Measurements from ENCODE around the gene SYT7.

SYT7 gene

DNA sequence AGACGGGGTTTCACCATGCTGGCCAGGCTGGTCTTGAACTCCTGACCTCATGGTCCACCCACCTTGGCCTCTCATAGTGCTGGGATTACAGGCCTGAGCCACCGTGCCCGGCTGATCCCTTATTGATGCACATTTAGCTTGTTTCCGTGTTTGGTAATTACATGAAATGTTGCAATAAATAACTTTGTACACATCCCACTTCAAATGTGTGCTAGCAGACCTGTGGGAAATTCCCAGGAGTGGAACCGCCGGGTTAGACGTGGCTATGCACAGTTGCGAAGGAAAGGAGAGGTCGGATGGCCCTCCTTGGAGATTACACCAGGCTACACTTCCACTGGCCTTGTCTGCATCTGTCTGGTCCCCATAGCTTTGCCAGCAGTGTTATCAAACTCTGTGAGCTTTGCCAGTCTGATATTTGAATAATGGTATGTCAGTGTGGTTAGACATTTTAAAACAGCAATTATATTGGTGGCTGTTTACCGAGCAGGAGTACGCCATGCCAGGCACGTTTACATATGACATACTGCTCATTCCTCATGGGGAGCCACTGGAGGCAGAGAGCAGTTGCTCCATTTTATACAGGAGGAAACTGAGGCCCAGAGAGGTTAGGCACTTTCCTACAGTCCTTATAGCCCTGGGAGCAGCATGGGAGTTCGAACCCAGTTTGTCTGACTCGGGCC lies 27.2 kb upstream of the SYT7 start:
- DNase-seq (ENCODE audit: low read depth): no peak

GRCh38 chr11:61607426-61607825 lies 26.6 kb upstream of the SYT7 start:
- DNase-seq (ENCODE audit: low read depth): no peak

DNA sequence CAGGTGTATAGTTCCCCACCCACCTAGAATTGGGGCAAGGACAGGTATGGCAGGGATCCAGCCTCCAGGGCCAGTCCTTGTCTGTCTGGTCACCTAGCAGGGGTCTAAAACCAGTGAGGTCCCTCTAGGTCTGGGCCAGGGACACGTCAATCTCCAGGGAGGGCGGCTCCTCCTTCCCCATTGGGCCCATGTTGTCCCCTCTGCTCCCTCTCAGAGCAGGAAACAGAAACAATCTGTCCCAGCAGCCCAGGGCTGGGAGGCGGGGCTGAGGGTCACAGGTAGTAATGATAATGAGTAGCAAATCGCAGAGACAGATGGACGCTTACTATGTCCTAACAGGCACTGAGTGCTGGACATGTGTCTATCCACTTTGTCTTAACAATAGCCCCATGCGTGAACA lies 22.8 kb upstream of the SYT7 start:
- DNase-seq (ENCODE audit: low read depth): no peak

DNA sequence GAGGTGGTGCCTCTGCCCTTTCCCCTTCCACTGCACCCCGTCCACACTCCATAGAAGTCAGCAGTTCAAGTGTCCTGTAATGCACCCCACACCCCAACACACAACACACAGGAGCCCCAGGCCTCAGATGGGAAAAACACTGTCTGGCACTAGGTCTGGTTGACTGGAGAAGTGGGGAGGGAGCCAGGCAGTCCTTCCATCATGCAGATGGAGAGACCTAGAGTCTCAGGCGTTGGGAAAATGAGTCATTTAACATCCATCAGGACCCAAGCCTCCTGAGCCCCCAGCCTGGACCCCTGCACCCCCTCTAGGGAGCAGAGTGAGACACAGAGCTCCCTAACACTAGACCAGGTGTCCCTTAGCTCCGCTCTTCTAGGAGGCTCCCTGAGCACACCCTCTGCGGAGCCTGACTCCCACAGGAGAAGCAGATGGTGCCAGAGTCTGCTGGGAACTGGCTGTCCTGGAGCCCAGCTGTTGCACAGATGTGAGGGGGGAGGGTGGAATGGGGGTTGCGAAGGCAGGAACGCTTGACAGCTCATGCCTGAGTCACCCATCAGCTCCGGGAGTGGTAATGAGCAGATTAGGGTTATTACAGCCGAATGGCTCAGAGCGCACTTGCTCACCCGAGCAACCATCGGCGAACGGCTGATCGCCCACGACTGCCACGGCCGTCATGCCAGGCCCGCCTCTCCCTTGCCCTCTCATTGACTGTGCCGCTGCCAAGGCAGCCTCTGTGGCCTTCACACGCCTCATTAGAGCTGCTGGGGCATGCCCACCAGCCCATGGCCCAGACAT lies 22.1 kb upstream of the SYT7 start:
- DNase-seq (ENCODE audit: low read depth): no peak

DNA sequence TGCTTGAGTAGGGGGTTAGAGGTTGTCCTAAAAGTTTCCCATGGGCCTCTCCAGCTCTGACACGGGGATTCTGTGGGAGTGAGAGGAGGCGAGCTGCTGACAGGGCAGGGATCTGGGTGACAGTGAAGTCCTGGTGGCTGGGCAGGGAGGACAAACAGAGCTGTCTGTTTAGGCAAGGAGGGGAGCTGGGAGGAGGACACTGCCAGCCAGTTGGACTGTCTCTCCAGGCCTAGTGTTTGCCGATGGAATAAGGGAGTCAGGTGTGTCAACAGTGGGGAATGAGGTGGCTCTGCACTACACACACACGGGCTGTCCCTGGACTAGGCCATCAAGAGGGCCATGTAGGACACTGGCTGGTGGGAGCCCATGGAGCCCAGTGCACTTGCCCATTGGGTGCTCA lies 20.6 kb upstream of the SYT7 start:
- no peak for DNase-seq (ENCODE audit: low read depth)

GRCh38 chr11:61599968-61600710 lies 19.3 kb upstream of the SYT7 start:
- DNase-seq (ENCODE audit: low read depth): no peak

- DNase-seq (ENCODE audit: low read depth): no peak
Observed at GRCh38 chr11:61598886-61599868, 18.3 kb upstream of the SYT7 start.

DNA sequence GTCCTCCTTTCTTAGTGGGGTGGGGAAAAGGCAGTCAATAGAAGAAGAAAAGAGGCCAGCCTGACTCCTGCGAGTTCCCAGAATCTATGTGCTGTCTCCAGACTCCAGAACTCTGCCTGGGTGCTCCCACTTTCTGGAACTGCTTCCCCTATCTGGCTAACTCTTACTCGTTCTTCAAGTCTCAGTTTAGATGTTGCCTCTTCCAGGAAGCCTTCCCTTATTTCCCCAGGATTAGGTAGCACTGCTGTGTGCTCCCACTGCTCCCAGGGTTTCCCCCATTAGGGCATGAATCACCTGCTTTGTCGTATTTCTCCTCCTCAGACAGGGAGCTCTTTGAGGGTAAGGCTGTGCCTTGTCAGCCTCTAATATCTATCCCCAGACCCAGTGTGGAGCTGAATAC lies 17.5 kb upstream of the SYT7 start:
- no peak for DNase-seq (ENCODE audit: low read depth)

DNA sequence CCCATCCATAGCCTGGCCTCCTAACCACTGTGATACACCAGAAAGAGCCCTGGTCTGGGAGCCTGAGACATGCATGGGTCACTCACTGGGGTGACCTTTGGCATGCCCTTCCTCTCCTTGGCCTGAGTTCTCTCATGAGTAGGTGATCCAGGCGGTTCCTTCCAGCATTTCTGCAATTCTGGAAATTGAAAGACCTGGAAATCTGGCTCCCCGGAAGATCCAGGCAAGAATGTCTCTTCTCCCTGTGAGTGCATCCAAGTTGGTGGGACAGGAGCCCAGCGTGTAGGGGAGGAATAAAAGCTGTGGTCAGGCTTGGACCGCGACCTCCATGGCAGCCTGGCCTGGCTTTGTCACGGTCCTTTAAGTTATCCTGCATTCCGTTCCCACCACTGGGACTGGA lies 16.1 kb upstream of the SYT7 start:
- DNase-seq (ENCODE audit: low read depth): no peak

DNA sequence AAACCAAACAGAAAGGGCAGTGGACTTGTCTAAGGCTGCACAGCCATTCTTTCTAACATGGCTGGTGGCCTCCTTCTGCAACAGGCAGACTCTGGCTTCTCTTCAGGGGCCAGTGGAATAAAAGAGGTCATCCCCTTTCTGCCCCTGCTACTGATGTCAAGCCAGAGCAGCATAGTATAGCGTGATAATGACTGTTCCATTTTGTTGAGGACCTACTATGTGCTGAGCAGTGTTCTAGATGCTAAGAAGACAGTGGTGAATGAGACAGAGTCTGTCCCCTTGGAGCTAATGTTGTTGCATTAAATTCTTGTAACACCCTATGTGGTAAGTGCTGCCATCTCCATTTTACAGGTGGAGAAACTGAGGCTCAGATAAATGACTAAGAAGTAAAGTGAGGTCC lies 15.7 kb upstream of the SYT7 start:
- no peak for DNase-seq (ENCODE audit: low read depth)

DNA sequence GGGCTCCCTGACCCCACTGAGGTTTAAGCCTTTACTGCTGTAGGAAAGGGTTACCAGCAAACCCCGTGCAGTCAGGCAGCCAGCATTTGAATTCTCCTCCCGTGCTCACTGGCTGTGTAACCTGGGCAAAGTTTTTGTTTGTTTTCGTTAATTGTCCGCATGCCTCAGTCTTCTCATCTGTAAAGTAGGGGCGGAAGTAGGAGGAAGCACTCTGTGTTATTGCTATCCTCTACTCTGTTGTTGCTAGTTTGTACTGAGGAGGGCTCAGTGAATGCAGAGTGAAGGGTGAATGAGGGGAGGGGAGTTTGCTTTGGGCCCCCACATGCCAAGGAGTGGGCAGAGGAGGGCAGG lies 14.0 kb upstream of the SYT7 start:
- no peak for DNase-seq (ENCODE audit: low read depth)

- no peak for DNase-seq (ENCODE audit: low read depth)
Observed at GRCh38 chr11:61593151-61593550, 12.3 kb upstream of the SYT7 start.

GRCh38 chr11:61592176-61592575 lies 11.3 kb upstream of the SYT7 start:
- no peak for DNase-seq (ENCODE audit: low read depth)

DNA sequence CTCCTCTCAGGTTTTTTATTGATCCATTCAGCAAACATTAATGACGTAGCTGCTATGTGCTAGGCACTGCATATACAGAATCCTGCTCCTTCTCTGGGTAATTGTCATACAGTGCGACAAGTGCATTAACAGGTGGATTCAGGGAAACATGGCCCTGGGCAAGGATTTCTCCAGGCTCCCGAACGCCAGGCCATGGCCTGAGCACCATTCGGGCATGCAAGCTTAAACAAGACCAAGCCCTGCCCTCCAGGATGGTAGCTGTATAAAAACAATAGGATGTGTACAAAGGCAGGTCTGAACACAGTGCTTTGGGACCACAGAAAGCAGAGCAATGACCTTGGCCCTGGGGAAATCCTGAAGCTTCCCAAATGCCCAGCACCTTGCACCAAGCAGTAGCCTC lies 9.1 kb upstream of the SYT7 start:
- DNase-seq (ENCODE audit: low read depth): no peak

GRCh38 chr11:61588728-61589191 lies 7.9 kb upstream of the SYT7 start:
- DNase-seq (ENCODE audit: low read depth): no peak

DNA sequence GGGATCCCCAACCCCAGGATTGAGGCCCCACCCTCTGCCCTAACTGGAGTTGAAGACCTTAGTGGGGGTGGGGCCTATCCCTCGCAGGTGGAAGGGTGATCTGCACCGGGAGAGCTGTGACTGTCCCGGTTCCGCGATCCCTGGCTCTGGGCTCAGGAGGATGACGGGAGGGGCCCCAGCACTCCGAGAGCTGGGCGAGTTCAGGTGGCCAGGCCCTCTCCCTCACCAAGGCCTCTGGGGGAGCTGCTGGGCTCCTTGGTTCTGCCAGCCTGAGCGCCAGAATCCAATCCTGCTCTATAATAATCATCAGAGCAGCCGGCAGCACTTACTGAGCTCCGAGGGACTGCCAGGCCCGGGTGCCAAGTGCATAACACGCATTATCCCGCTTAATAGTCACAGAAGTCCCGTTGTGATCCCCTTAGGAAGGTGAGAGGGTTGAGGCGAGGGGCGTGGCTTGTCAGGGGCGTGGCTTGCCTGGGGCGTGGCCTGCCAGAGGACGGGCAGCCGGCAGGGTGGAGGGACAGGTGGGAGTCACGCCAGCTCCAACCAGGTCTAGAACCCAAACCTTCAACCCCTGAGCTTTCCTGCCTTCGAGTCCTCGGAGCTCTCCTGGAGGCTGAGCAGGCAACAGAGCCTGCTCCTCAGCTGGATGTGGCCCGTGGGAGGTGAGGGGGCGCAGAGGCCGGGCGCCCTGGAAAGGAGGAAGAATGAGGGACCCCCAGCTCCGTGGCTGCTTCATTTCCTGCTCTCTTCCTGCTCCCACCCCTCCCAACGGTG lies 7.3 kb upstream of the SYT7 start:
- DNase-seq (ENCODE audit: low read depth): peak; percentile 46

DNA sequence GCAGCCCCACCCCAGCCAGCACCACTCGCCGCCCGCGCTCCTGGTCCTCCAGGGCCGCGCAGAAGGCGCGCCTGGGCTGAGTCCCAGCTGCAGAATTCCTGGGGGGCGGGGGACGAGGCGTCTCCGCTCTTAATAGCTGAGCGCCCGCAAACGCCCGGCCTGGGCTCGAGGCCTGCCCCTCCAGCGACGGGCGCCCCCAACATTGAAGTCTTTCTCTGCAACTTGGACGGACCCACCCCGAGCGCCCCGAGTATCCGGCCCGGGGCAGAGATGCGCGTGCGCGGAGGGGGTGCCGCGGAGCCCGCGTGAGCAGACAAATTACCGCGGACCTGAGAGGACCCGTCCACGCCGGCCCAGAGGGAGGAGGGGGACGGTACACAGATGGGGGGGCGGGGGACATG lies 6.7 kb upstream of the SYT7 start:
- DNase-seq (ENCODE audit: low read depth): peak; percentile 9

- no peak for DNase-seq (ENCODE audit: low read depth)
Observed at GRCh38 chr11:61586792-61587430, 6.0 kb upstream of the SYT7 start.

- no peak for DNase-seq (ENCODE audit: low read depth)
Observed at GRCh38 chr11:61585115-61585514, 4.2 kb upstream of the SYT7 start.

- no peak for DNase-seq (ENCODE audit: low read depth)
Observed at GRCh38 chr11:61581931-61582330, 1.1 kb upstream of the SYT7 start.
